DOHH2 (cell line): Measurements from ENCODE around the gene RESF1.
"Not testable (repeated sequence)": the region's sequence is repeated elsewhere in the genome, so short reads cannot be mapped to it uniquely, and the experiment has no call there.

Experiments used
- H3F3A ChIP-seq: fragments of 200-600 bp; sonication (generic), shearing (Covaris generic); 2 replicates; pipeline ENCODE4 v1.6.0; 2016; ENCODE audit warnings: antibody characterized with exemption, mild to moderate bottlenecking; ENCODE audit not compliant: control insufficient read depth, insufficient read depth
- H3K27ac ChIP-seq: fragments of 200-600 bp; sonication (generic); 2 replicates; pipeline ENCODE4 v1.5.1; 2014; ENCODE audit warnings: low read depth, mild to moderate bottlenecking, low read length, moderate library complexity
- H3K27me3 ChIP-seq: fragments of 200-600 bp; sonication (generic); 2 replicates; pipeline ENCODE4 v1.6.1; 2014; ENCODE audit warnings: mild to moderate bottlenecking, low read length, mixed read lengths; ENCODE audit not compliant: control insufficient read depth
- H3K36me3 ChIP-seq: fragments of 200-600 bp; sonication (generic); 2 replicates; pipeline ENCODE4 v1.6.1; 2014; ENCODE audit warnings: mild to moderate bottlenecking, low read length, moderate library complexity, mixed read lengths; ENCODE audit not compliant: control insufficient read depth
- H3K4me1 ChIP-seq: fragments of 200-600 bp; sonication (generic); 2 replicates; pipeline ENCODE4 v1.6.1; 2014; ENCODE audit warnings: mild to moderate bottlenecking, low read length, mixed read lengths; ENCODE audit not compliant: control insufficient read depth
- H3K4me2 ChIP-seq: fragments of 200-600 bp; sonication (generic); 2 replicates; pipeline ENCODE4 v1.6.0; 2014; ENCODE audit warnings: mild to moderate bottlenecking, low read length, moderate library complexity
- H3K4me3 ChIP-seq: fragments of 200-600 bp; sonication (generic); 2 replicates; pipeline ENCODE4 v1.5.1; 2014; ENCODE audit warnings: mild to moderate bottlenecking, low read length, mixed read lengths
- H3K79me2 ChIP-seq: fragments of 200-600 bp; sonication (generic); 2 replicates; pipeline ENCODE4 v1.6.1; 2014; ENCODE audit warnings: mild to moderate bottlenecking, low read length, mixed read lengths; ENCODE audit not compliant: control insufficient read depth
- H3K9me2 ChIP-seq: fragments of 200-600 bp; sonication (generic); replicated peaks from 2 replicates; pipeline ENCODE4 v1.6.1; 2014; ENCODE audit warnings: mild to moderate bottlenecking, low read length, mixed read lengths; ENCODE audit not compliant: control insufficient read depth
- H3K9me3 ChIP-seq: fragments of 200-600 bp; sonication (generic); 2 replicates; pipeline ENCODE4 v1.6.1; 2014; ENCODE audit warnings: antibody characterized with exemption, low read length, mixed read lengths; ENCODE audit not compliant: control insufficient read depth, insufficient read depth
- H4K20me1 ChIP-seq: fragments of 200-600 bp; sonication (generic); 2 replicates; pipeline ENCODE4 v1.6.0; 2014; ENCODE audit warnings: low read depth, mild to moderate bottlenecking, antibody characterized with exemption, low read length, moderate library complexity; ENCODE audit not compliant: control insufficient read depth, insufficient read depth
- EZH2phosphoT487 ChIP-seq: fragments of 200-600 bp; sonication (generic); IDR thresholded peaks from 2 replicates; pipeline ENCODE4 v1.6.1; 2017; ENCODE audit warnings: borderline replicate concordance, mild to moderate bottlenecking, antibody characterized with exemption, low read length, moderate library complexity, mixed read lengths
- TF ChIP-seq, protein P1 (sequence below): fragments of 200-600 bp; sonication (generic); IDR thresholded peaks from one replicate; pipeline ENCODE4 v1.5.1; 2014; ENCODE audit warnings: antibody characterized with exemption, mild to moderate bottlenecking, low read depth, low read length; ENCODE audit not compliant: poor library complexity, severe bottlenecking

RESF1 gene

DNA sequence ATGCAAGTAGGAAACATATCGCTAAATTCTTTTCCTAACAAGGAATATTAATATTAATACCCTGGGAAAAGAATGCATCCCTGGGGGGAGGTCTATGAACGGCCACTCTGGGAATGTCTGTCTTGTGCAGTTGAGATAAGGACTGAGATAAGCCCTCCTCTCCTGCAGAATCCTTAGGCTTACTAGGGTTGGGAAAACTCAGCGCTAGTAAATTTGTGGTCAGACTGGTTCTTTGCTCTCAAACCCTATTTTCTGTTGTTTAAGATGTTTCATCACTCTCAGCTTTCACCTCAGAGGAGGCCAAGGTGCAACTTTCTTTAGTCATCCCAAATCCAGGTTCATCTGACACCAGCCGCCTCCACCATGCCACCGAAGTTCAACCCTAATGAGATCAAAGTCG lies 11.2 kb upstream of the RESF1 start:
- Histone ChIP-seq H3K9me2 (no peaks in the 10 kb centered on the region), H3K27me3 (no peaks in the 10 kb centered on the region), H3K4me2 (no peak overlapping the region), H3K4me3 (no peak overlapping the region), H3K79me2 (no peaks in the 10 kb centered on the region), H4K20me1 (no peaks in the 10 kb centered on the region), H3F3A (peaks cover 8% of the 10 kb centered on the region; the same call in 1 of the 2 replicates), H3K27ac (no peak overlapping the region), H3K36me3 (no peaks in the 10 kb centered on the region), H3K9me3 (peaks cover 37% of the 10 kb centered on the region), H3K4me1 (peaks cover 29% of the 10 kb centered on the region)
- no peak for TF ChIP-seq EZH2phosphoT487
- TF ChIP-seq, protein P1, sequence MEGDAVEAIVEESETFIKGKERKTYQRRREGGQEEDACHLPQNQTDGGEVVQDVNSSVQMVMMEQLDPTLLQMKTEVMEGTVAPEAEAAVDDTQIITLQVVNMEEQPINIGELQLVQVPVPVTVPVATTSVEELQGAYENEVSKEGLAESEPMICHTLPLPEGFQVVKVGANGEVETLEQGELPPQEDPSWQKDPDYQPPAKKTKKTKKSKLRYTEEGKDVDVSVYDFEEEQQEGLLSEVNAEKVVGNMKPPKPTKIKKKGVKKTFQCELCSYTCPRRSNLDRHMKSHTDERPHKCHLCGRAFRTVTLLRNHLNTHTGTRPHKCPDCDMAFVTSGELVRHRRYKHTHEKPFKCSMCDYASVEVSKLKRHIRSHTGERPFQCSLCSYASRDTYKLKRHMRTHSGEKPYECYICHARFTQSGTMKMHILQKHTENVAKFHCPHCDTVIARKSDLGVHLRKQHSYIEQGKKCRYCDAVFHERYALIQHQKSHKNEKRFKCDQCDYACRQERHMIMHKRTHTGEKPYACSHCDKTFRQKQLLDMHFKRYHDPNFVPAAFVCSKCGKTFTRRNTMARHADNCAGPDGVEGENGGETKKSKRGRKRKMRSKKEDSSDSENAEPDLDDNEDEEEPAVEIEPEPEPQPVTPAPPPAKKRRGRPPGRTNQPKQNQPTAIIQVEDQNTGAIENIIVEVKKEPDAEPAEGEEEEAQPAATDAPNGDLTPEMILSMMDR = no peak

DNA sequence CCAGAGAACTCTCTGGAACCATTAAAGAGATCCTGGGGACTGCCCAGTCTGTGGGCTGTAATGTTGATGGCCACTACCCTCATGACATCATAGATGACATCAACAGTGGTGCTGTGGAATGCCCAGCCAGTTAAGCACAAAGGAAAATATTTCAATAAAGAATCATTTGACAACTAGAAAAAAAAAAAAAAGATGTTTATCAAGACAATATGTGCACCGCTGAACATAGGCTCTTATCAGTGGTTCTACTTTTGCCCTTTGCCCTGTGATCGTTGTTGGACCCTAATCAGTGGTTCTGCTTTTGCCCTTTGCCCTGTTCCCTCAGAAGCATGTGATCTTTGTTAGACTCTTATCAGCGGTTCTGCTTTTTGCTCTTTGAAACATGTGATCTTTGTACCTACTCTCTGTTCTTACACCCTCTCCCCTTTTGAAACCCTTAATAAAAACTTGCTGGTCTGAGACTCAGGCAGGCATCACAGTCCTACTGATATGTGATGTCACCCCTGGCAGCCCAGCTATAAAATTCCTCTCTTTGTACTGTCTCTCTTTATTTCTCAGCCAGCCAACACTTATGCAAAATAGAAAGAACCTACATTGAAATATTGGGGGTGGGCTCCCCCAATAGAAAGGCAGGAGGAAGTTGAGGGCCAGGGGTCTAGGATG lies 10.4 kb upstream of the RESF1 start:
- H3K27me3 ChIP-seq, H3K27ac ChIP-seq, H3F3A ChIP-seq, H4K20me1 ChIP-seq, H3K79me2 ChIP-seq, H3K4me2 ChIP-seq, H3K36me3 ChIP-seq, H3K4me3 ChIP-seq, H3K9me2 ChIP-seq: not testable (repeated sequence)
- Histone ChIP-seq H3K9me3 (peaks cover 29% of the 10 kb centered on the region), H3K4me1 (peaks cover 29% of the 10 kb centered on the region)

DNA sequence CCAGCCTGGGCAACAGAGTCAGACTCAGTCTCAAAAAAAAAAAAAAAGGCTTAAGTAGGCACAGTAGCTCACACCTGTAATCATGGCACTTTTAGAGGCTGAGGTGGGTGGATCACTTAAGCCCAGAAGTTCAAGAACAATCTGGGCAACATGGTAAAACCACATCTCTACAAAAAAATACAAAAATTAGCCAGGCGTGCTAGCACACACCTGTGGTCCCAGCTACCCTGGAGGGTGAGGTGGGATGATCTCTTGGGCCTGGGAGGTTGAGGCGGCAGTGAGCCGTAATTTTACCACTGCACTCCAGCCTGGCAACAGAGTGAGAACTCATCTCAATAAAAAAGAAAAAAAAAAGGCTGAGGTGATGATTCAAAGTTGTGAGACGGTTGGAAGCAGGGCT lies 9.1 kb upstream of the RESF1 start:
- Histone ChIP-seq H3F3A (peaks cover 8% of the 10 kb centered on the region; the same call in 1 of the 2 replicates), H3K79me2 (no peaks in the 10 kb centered on the region), H3K36me3 (no peaks in the 10 kb centered on the region), H3K4me1 (peaks cover 34% of the 10 kb centered on the region), H3K9me3 (peaks cover 19% of the 10 kb centered on the region), H3K27me3 (no peaks in the 10 kb centered on the region), H3K9me2 (no peaks in the 10 kb centered on the region), H3K27ac (no peak overlapping the region; the same call in 1 of the 2 replicates), H3K4me2 (peak overlapping the region; percentile 19), H4K20me1 (no peaks in the 10 kb centered on the region), H3K4me3 (no peak overlapping the region)
- no peak for TF ChIP-seq EZH2phosphoT487
- TF ChIP-seq, protein P1 = no peak

DNA sequence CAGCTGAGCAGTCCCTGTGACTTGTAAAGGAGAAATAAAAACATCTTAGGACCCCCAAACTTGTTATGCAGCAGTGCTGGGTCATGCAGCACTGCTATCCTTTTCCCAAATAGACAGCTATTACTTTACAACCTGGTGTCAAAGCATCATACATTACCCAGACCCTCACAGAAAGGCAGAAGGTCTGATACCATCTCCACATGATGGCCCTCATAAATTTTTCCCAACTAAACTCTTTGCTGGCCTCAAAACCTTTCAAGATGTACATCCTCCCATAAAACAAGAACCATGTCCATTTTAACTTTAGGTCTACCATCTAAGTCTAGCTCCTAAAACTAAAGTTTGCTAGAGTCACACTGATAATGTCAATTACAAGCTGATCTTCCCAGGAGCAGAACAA lies 8.7 kb upstream of the RESF1 start:
- no peak for TF ChIP-seq EZH2phosphoT487
- TF ChIP-seq, protein P1 = no peak
- Histone ChIP-seq H3F3A (peaks cover 8% of the 10 kb centered on the region; the same call in 1 of the 2 replicates), H3K9me3 (peaks cover 19% of the 10 kb centered on the region), H4K20me1 (no peaks in the 10 kb centered on the region), H3K4me2 (peak overlapping the region; percentile 19), H3K27me3 (no peaks in the 10 kb centered on the region), H3K9me2 (no peaks in the 10 kb centered on the region), H3K27ac (no peak overlapping the region; the same call in 1 of the 2 replicates), H3K79me2 (no peaks in the 10 kb centered on the region), H3K36me3 (no peaks in the 10 kb centered on the region), H3K4me1 (peaks cover 37% of the 10 kb centered on the region), H3K4me3 (no peak overlapping the region)
